ENCODE data around the gene GALNT10. TPM values are rescaled to one million over a fixed set of nuclear protein-coding genes. Genes with fewer than 3 reads are reported as not detected.

GALNT10 gene
- total and polyA plus RNA-seq, 5 donors = 3.4 to 21.7 (median 15.4) TPM

DNA sequence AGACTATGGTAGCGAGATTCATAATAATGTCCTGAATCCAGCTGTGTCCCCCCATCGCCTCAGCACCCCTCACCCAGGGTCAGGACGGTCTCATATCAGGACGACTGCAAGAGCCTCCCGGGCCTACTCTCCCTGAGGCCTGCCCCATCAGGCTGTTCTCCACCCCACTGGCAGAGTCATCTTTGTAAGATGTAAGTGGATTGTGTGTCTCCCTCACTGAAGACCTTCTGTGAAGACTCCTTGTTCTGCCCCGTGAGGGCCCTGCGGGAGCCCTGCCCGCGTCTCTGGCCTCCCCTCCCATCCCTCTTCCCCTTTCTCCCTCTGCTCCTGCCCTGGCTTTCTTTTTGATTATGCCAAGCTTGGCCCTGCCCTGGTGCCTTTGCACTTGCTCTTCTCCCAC lies 211.4 kb downstream of the GALNT10 start:
- Histone ChIP-seq H3K9me3 (ENCODE audit: control insufficient read depth, low read length) (no peaks in the 10 kb centered on the region), H3K4me1 (ENCODE audit: control insufficient read depth, insufficient read depth, low read length) (no peaks in the 10 kb centered on the region), H3K27me3 (ENCODE audit: control insufficient read depth, insufficient read depth) (no peaks in the 10 kb centered on the region), H3K4me3 (ENCODE audit: low read length) (no peak overlapping the region), H3K27ac (ENCODE audit: low read length) (no peak overlapping the region)
- 93% methylated on average over 9 of the region's 9 CpGs for WGBS
- ATAC-seq = no peak
- intact Hi-C loops (cut with DNase I) = loop anchor here (5.0 to 10.0 kb wide), 8 partner anchors 207 to 427 kb away; partner anchors contain the start of gene GALNT10 (in 2 of the 4)
- DNase-seq = no peak

DNA sequence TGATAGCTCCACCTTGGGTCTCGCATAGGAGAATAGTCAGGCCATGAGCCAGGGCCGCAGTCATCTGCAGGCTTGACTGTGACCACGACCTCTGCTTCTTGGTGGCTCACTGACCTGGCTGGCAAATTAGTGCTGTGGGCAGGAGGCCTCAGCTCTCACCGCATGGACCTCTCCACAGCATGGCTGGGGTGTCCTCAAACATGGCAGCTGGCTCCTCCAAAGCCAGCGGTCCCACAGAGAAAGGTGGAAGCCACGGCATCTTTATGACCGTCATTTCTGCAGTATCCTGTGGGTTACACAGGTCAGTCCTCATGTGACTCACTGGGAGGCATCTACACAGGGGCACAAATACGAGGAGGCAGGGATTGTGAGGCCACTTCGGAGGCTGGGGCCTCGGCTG lies 212.1 kb downstream of the GALNT10 start:
- no peaks in the 10 kb centered on the region for H3K27me3 ChIP-seq (ENCODE audit: control insufficient read depth, insufficient read depth)
- intact Hi-C loops (cut with DNase I) = loop anchor here (5.0 to 10.0 kb wide), 8 partner anchors 208 to 428 kb away; partner anchors contain the start of gene GALNT10 (in 2 of the 4)
- no peak overlapping the region for H3K27ac ChIP-seq (ENCODE audit: low read length)
- WGBS = 94% methylated on average over 10 of the region's 10 CpGs
- no peak overlapping the region for H3K4me3 ChIP-seq (ENCODE audit: low read length)
- ATAC-seq (no peak), DNase-seq (no peak)
- H3K4me1 ChIP-seq (ENCODE audit: control insufficient read depth, insufficient read depth, low read length) = no peaks in the 10 kb centered on the region
- no peaks in the 10 kb centered on the region for H3K9me3 ChIP-seq (ENCODE audit: control insufficient read depth, low read length)

DNA sequence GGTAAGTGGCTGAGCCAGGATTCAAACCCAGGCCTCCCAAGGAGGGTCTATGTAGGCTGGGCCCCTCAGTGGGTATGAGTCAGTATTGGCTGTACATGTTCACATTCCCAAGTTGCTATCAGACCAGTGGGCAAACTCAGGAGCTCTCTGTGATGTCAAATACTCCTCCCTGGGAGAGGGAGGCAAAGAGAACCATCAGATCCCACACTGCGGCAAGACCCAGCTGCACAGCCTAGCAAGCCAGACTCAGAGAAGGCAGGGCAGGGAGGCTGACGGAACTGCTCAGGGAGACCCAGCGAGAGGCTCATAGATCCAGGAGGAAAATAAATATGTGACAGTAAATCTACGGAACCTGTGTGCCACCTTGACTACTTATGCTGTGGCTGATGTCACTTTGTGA lies 212.7 kb downstream of the GALNT10 start:
- Histone ChIP-seq H3K27ac (ENCODE audit: low read length) (no peak overlapping the region), H3K9me3 (ENCODE audit: control insufficient read depth, low read length) (no peaks in the 10 kb centered on the region), H3K4me1 (ENCODE audit: control insufficient read depth, insufficient read depth, low read length) (no peaks in the 10 kb centered on the region), H3K27me3 (ENCODE audit: control insufficient read depth, insufficient read depth) (no peaks in the 10 kb centered on the region), H3K4me3 (ENCODE audit: low read length) (no peak overlapping the region)
- intact Hi-C loops (cut with DNase I) = loop anchor here (5.0 to 10.0 kb wide), 8 partner anchors 208 to 428 kb away; partner anchors contain the start of gene GALNT10 (in 2 of the 4)
- no peak for ATAC-seq
- no peak for DNase-seq
- 95% methylated on average over 4 of the region's 4 CpGs for WGBS

DNA sequence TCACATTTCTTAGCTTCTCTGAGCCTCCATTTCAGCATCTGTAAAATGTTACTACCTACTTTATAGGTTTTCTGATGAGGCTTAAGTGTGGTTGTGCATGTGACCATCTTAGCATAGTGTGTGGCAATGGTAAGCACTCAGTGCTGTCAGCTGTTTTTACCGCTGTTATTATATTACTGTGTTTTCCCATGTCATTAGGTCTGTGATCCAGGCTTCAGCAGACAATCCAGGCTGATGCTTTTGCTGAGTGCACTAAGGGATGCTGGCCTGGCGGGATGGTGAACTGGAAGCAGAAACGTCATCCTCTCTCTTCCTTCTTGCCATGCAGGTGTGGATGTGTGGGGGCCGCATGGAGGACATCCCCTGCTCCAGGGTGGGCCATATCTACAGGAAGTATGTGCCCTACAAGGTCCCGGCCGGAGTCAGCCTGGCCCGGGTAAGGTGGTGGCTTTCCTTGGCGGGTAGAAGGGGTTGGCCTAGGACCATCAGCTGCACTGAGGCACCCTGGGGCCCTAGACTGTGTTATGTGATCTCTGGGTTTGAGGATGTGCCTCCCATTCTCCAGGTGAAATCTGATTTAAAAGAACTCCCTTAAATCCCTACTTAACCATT lies 213.3 kb downstream of the GALNT10 start:
- Histone ChIP-seq H3K27ac (ENCODE audit: low read length) (no peak overlapping the region), H3K27me3 (ENCODE audit: control insufficient read depth, insufficient read depth) (no peaks in the 10 kb centered on the region), H3K9me3 (ENCODE audit: control insufficient read depth, low read length) (no peaks in the 10 kb centered on the region), H3K4me1 (ENCODE audit: control insufficient read depth, insufficient read depth, low read length) (no peaks in the 10 kb centered on the region), H3K4me3 (ENCODE audit: low read length) (no peak overlapping the region)
- no peak for ATAC-seq
- DNase-seq = no peak
- intact Hi-C loops (cut with DNase I) = loop anchor here (5.0 to 10.0 kb wide), 8 partner anchors 209 to 429 kb away; partner anchors contain the start of gene GALNT10 (in 2 of the 4)
- 82% methylated on average over 8 of the region's 8 CpGs for WGBS

DNA sequence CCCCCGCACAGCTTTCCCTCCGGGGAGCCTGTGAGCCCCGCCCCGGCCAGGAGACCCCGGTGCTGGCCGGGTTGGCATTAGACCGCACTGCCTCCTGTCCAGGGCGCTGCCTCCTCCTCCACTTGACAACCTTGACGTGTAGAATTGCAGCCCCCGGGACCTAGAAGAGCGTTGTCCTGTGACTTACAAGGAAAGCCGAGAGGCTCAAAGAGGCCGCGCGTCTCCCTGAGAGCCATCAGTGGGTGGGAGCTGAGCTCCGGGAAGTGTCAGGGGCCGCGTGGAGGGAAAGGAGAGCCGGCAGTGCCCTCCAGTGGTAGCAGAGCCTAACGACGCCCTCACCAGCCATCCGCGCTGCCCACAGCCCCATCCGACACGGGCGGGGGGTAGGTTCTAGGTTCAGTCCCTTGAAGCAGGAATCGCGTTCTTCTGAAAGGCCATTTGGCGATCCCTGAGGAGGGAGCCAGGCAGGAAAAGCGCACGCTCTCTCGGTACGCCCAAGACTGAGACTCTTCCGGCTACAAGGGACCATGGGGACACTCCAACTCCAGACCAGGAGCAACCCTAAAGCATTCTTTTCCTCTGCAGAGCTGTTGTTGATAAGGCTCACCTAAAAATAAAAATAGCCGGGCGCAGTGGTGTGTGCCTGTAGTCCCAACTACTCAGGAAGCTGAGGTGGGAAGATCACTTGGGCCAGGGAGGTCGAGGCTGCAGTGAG lies 214.7 kb downstream of the GALNT10 start:
- no peaks in the 10 kb centered on the region for H3K4me1 ChIP-seq (ENCODE audit: control insufficient read depth, insufficient read depth, low read length)
- H3K4me3 ChIP-seq (ENCODE audit: low read length) = peak overlapping the region; percentile 22
- DNase-seq (peak; percentile 83 to 93 (median 93)), ATAC-seq (peak; percentile 95 to 97)
- 3% methylated on average over 37 of the region's 37 CpGs for WGBS
- H3K9me3 ChIP-seq (ENCODE audit: control insufficient read depth, low read length) = no peaks in the 10 kb centered on the region
- H3K27ac ChIP-seq (ENCODE audit: low read length) = no peak overlapping the region
- no peaks in the 10 kb centered on the region for H3K27me3 ChIP-seq (ENCODE audit: control insufficient read depth, insufficient read depth)
- intact Hi-C loops (cut with DNase I) = loop anchor here (5.0 to 10.0 kb wide), 5 partner anchors 210 to 430 kb away; partner anchors contain the start of gene GALNT10 (in 1 of the 4)

DNA sequence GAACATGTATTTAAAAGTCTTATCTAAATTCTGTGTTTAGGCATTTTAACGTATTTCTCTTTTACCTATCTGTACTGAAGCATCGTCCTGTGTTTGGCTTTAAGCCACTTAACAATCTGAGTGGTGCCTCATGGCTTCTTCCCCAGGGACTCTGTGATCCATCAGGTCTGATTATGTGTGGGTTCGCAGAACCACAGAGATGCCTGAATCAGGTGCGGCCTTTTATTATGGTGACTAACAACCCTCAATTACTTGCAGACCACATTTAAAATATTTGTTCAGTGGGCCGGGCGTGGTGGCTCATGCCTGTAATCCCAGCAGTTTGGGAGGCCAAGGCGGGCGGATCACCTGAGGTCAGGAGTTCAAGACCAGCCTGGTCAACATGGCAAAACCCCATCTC lies 215.7 kb downstream of the GALNT10 start:
- DNase-seq = no peak
- Histone ChIP-seq H3K27me3 (ENCODE audit: control insufficient read depth, insufficient read depth) (no peaks in the 10 kb centered on the region), H3K9me3 (ENCODE audit: control insufficient read depth, low read length) (no peaks in the 10 kb centered on the region), H3K27ac (ENCODE audit: low read length) (no peak overlapping the region), H3K4me3 (ENCODE audit: low read length) (no peak overlapping the region), H3K4me1 (ENCODE audit: control insufficient read depth, insufficient read depth, low read length) (no peaks in the 10 kb centered on the region)
- 97% methylated on average over 8 of the region's 8 CpGs for WGBS
- intact Hi-C loops (cut with DNase I) = loop anchor here (5.0 to 10.0 kb wide), 5 partner anchors 211 to 431 kb away; partner anchors contain the start of gene GALNT10 (in 1 of the 4)
- no peak for ATAC-seq

DNA sequence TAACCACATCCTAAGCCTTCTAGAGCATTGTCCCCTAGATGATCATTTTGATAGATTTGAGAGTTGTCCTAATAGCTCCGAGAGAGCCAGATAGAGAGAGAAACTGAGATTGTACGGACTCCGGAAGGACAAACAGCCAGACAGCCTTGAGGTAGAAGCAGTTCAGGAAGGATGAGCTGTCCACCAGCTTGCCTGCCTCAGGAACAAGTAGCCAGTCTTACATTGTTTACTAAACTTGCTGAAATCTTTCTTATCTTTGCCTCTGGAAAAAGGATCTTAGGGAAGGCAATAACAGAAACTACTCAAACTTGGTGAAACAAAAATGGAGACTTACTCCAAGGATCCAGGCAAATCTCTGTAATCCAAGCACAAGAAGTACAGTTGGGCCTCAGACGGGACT lies 216.3 kb downstream of the GALNT10 start:
- no peaks in the 10 kb centered on the region for H3K4me1 ChIP-seq (ENCODE audit: control insufficient read depth, insufficient read depth, low read length)
- no peak for ATAC-seq
- no peaks in the 10 kb centered on the region for H3K9me3 ChIP-seq (ENCODE audit: control insufficient read depth, low read length)
- H3K27ac ChIP-seq (ENCODE audit: low read length) = no peak overlapping the region
- H3K4me3 ChIP-seq (ENCODE audit: low read length) = no peak overlapping the region
- intact Hi-C loops (cut with DNase I) = loop anchor here (5.0 to 10.0 kb wide), 5 partner anchors 212 to 432 kb away; partner anchors contain the start of gene GALNT10 (in 1 of the 4)
- no peak for DNase-seq
- 94% methylated on average over 4 of the region's 4 CpGs for WGBS
- no peaks in the 10 kb centered on the region for H3K27me3 ChIP-seq (ENCODE audit: control insufficient read depth, insufficient read depth)

DNA sequence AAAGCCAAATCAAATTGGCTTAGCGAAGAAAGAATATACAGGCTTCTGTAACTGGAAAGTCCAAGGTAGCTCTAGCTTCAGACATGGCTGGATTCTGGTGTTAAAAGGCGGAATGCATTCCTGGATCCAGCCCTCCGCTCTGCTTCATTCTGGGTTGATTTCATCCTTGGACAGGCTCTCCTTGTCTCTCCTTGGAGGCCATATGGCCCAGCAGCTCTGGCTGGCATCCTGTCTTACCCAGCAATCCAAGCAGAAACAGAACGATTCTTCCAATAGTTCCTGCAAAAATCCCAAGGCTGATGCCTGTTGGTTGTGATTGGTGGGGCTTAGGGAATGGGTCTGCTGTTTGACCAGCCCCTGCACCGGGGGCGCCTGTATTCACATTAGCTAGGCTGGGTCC lies 218.3 kb downstream of the GALNT10 start:
- intact Hi-C loops (cut with DNase I) = loop anchor here (5.0 to 10.0 kb wide), 5 partner anchors 214 to 434 kb away; partner anchors contain the start of gene GALNT10 (in 1 of the 4)
- no peaks in the 10 kb centered on the region for H3K27me3 ChIP-seq (ENCODE audit: control insufficient read depth, insufficient read depth)
- no peak overlapping the region for H3K4me3 ChIP-seq (ENCODE audit: low read length)
- H3K9me3 ChIP-seq (ENCODE audit: control insufficient read depth, low read length) = no peaks in the 10 kb centered on the region
- no peak overlapping the region for H3K27ac ChIP-seq (ENCODE audit: low read length)
- no peak for DNase-seq
- 87% methylated on average over 6 of the region's 6 CpGs for WGBS
- ATAC-seq = no peak
- no peaks in the 10 kb centered on the region for H3K4me1 ChIP-seq (ENCODE audit: control insufficient read depth, insufficient read depth, low read length)

DNA sequence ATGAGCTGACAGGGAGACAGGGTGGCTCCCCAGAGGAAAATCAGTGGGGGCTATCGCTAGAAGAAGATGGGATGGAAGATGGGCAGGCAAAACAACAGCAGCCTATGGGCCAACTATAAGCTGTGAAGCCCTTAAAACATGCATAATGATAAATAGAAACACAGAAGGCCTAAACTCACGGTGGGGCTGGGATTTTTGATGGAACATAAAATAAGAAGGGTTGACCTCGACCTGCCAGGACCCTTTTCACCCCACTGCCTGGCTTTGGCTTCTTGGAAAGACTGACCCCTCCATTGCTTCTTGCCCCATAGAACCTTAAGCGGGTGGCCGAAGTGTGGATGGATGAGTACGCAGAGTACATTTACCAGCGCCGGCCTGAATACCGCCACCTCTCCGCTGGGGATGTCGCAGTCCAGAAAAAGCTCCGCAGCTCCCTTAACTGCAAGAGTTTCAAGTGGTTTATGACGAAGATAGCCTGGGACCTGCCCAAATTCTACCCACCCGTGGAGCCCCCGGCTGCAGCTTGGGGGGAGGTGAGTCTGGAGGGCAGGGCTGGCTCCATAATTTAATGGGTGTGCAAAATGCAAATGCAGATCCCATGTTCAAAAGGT lies 218.8 kb downstream of the GALNT10 start:
- no peak for DNase-seq
- ATAC-seq = no peak
- intact Hi-C loops (cut with DNase I) = loop anchor here (5.0 to 10.0 kb wide), 5 partner anchors 215 to 435 kb away; partner anchors contain the start of gene GALNT10 (in 1 of the 4)
- Histone ChIP-seq H3K27me3 (ENCODE audit: control insufficient read depth, insufficient read depth) (no peaks in the 10 kb centered on the region), H3K9me3 (ENCODE audit: control insufficient read depth, low read length) (no peaks in the 10 kb centered on the region), H3K4me1 (ENCODE audit: control insufficient read depth, insufficient read depth, low read length) (no peaks in the 10 kb centered on the region), H3K27ac (ENCODE audit: low read length) (no peak overlapping the region), H3K4me3 (ENCODE audit: low read length) (no peak overlapping the region)
- 93% methylated on average over 15 of the region's 15 CpGs for WGBS

DNA sequence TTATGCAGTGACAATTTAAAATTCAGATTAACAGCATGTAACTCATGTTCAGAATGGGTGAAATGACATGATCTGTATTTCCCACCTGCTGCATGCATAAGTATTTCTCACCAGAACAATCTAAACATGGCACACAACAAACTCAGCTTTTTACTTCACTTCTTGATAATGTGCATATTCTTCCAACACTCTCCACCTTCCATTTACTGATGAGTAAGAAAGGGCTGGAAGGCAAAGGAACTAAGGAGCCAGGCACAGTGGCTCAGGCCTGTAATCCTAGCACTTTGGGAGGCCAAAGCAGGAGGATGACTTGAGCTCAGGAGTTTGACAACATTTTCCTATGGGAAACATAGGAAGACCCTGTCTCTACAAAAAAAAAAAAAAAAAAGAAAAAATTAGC lies 219.5 kb downstream of the GALNT10 start:
- no peaks in the 10 kb centered on the region for H3K27me3 ChIP-seq (ENCODE audit: control insufficient read depth, insufficient read depth)
- ATAC-seq = no peak
- H3K4me3 ChIP-seq (ENCODE audit: low read length) = no peak overlapping the region
- intact Hi-C loops (cut with DNase I) = no loop called here
- no peak overlapping the region for H3K27ac ChIP-seq (ENCODE audit: low read length)
- H3K4me1 ChIP-seq (ENCODE audit: control insufficient read depth, insufficient read depth, low read length) = no peaks in the 10 kb centered on the region
- no peaks in the 10 kb centered on the region for H3K9me3 ChIP-seq (ENCODE audit: control insufficient read depth, low read length)
- no peak for DNase-seq

DNA sequence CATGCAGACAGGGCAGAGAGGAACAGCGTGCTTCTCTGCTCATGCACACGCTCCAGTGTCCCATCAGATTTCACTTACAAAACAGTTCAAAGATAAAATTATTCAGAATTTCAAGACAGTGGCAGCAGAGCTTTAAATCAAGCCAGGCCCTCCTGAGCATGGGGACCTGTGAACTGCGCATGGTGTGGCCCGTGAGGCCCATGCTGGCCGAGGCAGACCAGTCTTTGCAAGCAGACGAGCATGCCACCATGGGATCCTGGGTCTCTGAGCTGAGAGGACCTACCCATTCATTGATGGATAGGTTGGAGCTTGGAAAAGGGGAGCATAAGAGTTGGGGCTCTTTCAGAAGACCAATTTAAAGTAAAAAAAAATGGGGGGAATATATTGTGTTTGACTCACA lies 220.3 kb downstream of the GALNT10 start:
- no peak overlapping the region for H3K27ac ChIP-seq (ENCODE audit: low read length)
- DNase-seq = no peak
- H3K4me3 ChIP-seq (ENCODE audit: low read length) = no peak overlapping the region
- intact Hi-C loops (cut with DNase I) = no loop called here
- no peaks in the 10 kb centered on the region for H3K27me3 ChIP-seq (ENCODE audit: control insufficient read depth, insufficient read depth)
- H3K4me1 ChIP-seq (ENCODE audit: control insufficient read depth, insufficient read depth, low read length) = no peaks in the 10 kb centered on the region
- WGBS = 80% methylated on average over 6 of the region's 6 CpGs
- no peaks in the 10 kb centered on the region for H3K9me3 ChIP-seq (ENCODE audit: control insufficient read depth, low read length)
- ATAC-seq = no peak
